MG63 (cell line): ENCODE measurements around the gene ILF3. TPM values are rescaled to one million over a fixed set of nuclear protein-coding genes. Genes with fewer than 3 reads are reported as not detected.

Source experiments
- DNase-seq: peaks from one replicate; pipeline ENCODE4 v3.0.0-alpha.2; 2020
- H3K27me3 ChIP-seq: fragments of 250-450 bp; sonication (Bioruptor Pico); 2 replicates; pipeline ENCODE4 v1.5.1; 2020; ENCODE audit warnings: mild to moderate bottlenecking, moderate library complexity
- H3K36me3 ChIP-seq: fragments of 250-450 bp; sonication (Bioruptor Pico); 2 replicates; pipeline ENCODE4 v1.5.1; 2020; ENCODE audit warnings: mild to moderate bottlenecking, moderate library complexity
- H3K4me3 ChIP-seq: fragments of 250-450 bp; sonication (Bioruptor Pico); 2 replicates; pipeline ENCODE4 v1.5.1; 2020; ENCODE audit warnings: mild to moderate bottlenecking, moderate library complexity
- H3K9me3 ChIP-seq: fragments of 250-450 bp; sonication (Bioruptor Pico); 2 replicates; pipeline ENCODE4 v1.5.1; 2020; ENCODE audit warnings: mild to moderate bottlenecking, moderate library complexity
- total RNA-seq: library from RNA; depleted of rRNA; stranded (reverse); fragments of >200 nt; shearing (Covaris generic); gene quantifications from 2 replicates; pipeline ENCODE4 v1.2.3, GENCODE V29; 2014; ENCODE audit warnings: low replicate concordance

Gene ILF3
- total RNA-seq, 1 experiment from 2014 or later, result 320 TPM

DNA sequence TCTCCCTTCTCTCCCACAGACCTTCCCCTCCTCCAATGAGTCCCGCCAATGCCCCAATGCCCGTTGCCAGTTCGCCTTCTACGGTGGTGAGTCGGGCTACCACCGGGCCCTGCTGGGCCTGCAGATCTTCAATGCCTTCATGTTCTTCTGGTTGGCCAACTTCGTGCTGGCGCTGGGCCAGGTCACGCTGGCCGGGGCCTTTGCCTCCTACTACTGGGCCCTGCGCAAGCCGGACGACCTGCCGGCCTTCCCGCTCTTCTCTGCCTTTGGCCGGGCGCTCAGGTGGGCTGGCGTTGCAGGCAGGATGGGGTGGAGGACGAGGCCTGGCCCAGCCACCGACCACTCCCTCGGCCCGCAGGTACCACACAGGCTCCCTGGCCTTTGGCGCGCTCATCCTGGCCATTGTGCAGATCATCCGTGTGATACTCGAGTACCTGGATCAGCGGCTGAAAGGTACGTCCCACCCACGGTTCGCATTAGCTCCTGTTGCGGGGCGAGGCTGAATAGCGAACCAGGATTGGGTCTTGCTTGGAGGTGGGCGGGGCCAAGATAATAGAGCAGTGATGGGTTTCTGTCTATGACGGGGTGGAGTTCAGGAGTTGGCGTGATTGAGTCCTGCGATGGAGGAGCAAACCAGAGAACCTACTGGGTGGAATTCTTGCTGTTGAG lies 17.7 kb upstream of the ILF3 start:
- Histone ChIP-seq H3K9me3 (no peaks in the 10 kb centered on the region), H3K36me3 (no peaks in the 10 kb centered on the region), H3K27me3 (no peaks in the 10 kb centered on the region), H3K4me3 (no peak overlapping the region)
- DNase-seq, result no peak

DNA sequence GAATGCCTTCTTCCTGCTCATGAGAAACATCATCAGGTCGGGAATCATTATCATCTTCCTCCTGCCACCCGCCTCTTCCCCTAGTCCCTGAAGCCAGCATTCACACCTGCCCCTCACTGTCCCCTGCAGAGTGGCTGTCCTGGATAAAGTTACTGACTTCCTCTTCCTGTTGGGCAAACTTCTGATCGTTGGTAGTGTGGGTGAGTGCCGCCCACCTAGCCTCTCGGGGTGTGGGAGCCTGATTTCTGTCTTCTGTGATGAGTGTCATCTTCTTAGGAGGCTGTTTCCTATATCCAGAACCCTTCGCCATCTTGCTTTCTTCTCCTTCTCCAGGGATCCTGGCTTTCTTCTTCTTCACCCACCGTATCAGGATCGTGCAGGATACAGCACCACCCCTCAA lies 16.3 kb upstream of the ILF3 start:
- Histone ChIP-seq H3K4me3 (no peak overlapping the region), H3K9me3 (no peaks in the 10 kb centered on the region), H3K36me3 (no peaks in the 10 kb centered on the region), H3K27me3 (no peaks in the 10 kb centered on the region)
- DNase-seq, result no peak

DNA sequence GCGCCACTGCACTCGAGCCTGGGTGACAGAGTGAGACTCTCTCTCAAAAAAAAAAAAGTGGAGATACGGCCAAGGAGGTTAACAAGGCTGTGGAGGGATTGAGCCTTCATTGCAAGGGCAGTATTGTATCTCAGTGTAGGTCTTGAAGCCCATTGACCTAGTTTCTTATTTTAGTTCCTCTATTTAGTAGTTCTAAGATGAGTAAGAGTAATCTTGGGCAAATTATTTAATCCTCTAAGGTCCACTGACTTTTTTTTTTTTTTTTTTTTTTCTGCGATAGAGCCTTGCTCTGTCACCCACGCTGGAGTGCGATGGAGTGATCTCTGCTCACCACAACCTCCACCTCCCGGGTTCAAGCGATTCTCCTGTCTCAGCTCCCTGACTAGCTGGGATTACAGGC lies 14.3 kb upstream of the ILF3 start:
- DNase-seq, result no peak
- no peak overlapping the region for H3K4me3 ChIP-seq
- H3K27me3 ChIP-seq, result no peaks in the 10 kb centered on the region
- H3K36me3 ChIP-seq, result no peaks in the 10 kb centered on the region
- H3K9me3 ChIP-seq, result no peaks in the 10 kb centered on the region

DNA sequence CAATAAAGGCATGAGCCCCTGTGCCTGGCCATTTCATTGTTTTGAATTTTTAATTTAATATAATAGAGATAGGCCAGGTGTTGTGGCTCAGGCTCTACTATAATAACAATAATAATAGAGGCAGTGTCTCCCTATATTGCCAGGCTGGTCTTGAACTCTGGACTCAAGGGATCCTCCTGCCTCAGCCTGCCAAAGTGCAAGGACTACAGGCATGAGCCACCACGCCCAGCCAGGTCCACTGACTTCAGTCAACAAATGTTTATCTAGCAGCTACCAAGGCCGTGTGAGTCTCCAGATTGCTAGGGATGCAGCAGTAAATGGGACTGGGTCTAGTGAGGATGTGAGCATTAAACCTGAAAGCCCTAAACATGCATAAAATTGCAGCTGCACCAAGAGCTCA lies 13.8 kb upstream of the ILF3 start:
- Histone ChIP-seq H3K4me3 (no peak overlapping the region), H3K36me3 (no peaks in the 10 kb centered on the region)

DNA sequence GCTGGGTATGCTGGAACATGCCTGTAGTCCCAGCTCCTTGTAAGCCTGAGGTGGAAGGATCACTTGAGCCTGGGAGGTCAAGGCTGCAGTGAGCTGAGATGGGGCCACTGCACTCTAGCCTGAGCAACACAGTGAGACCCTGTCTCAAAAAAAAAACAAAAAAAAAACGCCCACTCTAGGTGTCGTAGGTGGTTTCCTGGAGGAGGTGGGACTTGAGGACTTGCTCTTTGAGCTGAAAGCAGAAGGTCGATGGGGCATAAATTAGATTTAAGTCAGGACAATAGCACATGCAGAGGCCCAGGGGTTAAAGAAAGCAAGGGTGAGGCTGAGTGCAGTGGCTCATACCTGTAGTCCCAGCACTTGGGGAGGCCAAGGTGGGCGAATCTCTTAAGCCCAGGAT lies 12.9 kb upstream of the ILF3 start:
- DNase-seq, result no peak
- no peaks in the 10 kb centered on the region for H3K27me3 ChIP-seq
- no peaks in the 10 kb centered on the region for H3K36me3 ChIP-seq
- no peak overlapping the region for H3K4me3 ChIP-seq
- H3K9me3 ChIP-seq, result no peaks in the 10 kb centered on the region

More for the DNA sequence above, 13.8 kb upstream of the ILF3 start:
- H3K9me3 ChIP-seq, result no peaks in the 10 kb centered on the region
- DNase-seq, result no peak
- no peaks in the 10 kb centered on the region for H3K27me3 ChIP-seq

DNA sequence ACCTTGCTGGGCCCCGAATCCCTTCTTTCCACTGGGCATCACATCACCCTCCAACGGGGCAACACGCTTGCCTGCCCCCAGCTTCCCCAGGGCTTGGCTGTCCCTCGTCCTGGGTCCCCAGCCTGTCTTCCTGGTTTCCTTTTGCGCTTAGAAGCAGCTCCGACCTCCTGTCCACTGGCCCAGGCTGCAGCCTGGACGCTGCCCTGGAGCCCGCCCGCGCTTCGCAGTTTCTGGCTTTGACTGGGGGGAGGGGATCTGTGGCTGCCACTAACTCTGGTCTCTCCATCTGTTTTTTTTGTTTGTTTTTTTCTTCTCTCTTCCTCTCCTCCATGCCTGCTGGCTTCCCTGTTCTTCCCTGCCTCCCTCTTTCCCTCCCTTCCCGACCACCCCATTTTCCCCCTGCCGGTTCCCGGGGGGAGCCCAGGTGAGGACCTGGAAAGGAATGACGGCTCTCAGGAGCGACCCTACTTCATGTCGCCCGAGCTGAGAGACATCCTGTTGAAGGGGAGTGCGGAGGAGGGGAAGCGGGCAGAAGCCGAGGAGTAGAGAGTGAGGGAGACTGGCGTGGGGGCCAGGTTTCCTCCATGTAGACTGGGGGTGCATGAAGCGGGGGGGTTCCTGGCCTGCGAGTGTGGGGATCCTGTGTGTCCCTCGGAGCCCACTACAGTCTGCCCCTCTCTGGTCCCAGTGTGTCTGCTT lies 11.5 kb upstream of the ILF3 start:
- no peak for DNase-seq
- no peaks in the 10 kb centered on the region for H3K36me3 ChIP-seq
- no peak overlapping the region for H3K4me3 ChIP-seq
- H3K9me3 ChIP-seq, result no peaks in the 10 kb centered on the region
- no peaks in the 10 kb centered on the region for H3K27me3 ChIP-seq

DNA sequence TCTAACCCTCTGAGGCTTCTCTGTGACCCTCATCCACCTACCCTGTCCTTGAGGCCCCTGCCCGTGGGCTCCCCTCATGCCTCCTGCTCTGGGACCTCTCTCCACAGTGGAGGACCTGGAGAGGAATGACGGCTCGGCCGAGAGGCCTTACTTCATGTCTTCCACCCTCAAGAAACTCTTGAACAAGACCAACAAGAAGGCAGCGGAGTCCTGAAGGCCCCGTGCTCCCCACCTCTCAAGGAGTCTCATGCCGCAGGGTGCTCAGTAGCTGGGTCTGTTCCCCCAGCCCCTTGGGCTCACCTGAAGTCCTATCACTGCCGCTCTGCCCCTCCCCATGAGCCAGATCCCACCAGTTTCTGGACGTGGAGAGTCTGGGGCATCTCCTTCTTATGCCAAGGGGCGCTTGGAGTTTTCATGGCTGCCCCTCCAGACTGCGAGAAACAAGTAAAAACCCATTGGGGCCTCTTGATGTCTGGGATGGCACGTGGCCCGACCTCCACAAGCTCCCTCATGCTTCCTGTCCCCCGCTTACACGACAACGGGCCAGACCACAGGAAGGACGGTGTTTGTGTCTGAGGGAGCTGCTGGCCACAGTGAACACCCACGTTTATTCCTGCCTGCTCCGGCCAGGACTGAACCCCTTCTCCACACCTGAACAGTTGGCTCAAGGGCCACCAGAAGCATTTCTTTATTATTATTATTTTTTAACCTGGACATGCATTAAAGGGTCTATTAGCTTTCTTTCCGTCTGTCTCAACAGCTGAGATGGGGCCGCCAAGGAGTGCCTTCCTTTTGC lies 10.8 kb upstream of the ILF3 start:
- Histone ChIP-seq H3K36me3 (no peaks in the 10 kb centered on the region), H3K4me3 (no peak overlapping the region)
- DNase-seq, result no peak

DNA sequence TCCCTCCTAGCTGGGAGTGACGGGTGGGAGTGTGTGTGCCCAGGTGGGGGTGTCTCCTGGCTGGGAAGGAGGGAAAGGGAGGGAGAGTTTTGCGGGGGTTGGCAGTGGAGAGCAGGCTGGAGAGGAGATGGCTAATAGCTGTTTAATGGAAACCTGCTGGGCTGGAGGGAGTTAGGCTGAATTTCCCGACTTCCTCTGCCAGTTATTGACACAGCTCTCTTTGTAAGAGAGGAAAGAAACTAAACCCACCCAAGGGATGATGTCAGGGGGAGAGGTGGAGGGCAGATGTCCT lies 10.2 kb upstream of the ILF3 start:
- no peaks in the 10 kb centered on the region for H3K9me3 ChIP-seq
- DNase-seq, result no peak
- H3K4me3 ChIP-seq, result no peak overlapping the region
- H3K36me3 ChIP-seq, result no peaks in the 10 kb centered on the region
- H3K27me3 ChIP-seq, result no peaks in the 10 kb centered on the region

More for the DNA sequence above, 10.8 kb upstream of the ILF3 start:
- Histone ChIP-seq H3K27me3 (no peaks in the 10 kb centered on the region), H3K9me3 (no peaks in the 10 kb centered on the region)

DNA sequence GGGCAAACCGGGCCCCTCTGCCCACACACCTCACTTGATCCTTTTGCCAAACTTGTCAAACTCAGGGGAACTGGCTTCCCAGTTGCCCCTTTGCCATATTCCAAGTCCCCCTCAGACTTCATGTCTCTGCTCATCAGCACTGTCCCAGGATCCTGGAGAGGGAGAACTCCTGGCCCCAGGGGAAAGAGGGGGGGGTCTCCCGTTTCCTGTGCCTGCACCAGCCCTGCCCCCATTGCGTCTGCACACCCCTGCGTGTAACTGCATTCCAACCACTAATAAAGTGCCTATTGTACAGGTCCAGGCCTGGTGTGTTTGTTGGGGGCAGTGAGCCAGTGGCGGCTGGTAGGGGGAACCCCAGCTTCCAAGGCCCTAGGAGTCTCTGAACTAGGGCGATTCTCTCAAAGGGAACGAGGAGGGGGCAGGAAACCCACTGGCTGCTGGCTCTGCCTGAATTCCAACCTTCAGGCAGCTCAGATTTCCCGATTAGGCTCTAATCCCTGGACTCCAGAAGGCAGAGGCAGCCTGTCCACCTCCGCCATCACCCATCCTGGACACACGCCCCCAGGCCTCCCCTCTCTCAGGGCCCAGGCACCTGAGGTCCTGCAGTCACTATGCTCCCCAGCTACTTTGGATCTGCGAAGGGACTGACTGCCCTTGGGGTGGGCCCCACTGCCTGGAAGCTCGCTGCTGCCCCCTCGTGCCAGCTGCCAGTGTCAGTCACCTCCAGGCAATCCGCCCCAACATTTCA lies 9.7 kb upstream of the ILF3 start:
- no peak overlapping the region for H3K4me3 ChIP-seq
- no peaks in the 10 kb centered on the region for H3K36me3 ChIP-seq
- no peaks in the 10 kb centered on the region for H3K27me3 ChIP-seq
- H3K9me3 ChIP-seq, result no peaks in the 10 kb centered on the region
- DNase-seq, result peak; percentile 74

DNA sequence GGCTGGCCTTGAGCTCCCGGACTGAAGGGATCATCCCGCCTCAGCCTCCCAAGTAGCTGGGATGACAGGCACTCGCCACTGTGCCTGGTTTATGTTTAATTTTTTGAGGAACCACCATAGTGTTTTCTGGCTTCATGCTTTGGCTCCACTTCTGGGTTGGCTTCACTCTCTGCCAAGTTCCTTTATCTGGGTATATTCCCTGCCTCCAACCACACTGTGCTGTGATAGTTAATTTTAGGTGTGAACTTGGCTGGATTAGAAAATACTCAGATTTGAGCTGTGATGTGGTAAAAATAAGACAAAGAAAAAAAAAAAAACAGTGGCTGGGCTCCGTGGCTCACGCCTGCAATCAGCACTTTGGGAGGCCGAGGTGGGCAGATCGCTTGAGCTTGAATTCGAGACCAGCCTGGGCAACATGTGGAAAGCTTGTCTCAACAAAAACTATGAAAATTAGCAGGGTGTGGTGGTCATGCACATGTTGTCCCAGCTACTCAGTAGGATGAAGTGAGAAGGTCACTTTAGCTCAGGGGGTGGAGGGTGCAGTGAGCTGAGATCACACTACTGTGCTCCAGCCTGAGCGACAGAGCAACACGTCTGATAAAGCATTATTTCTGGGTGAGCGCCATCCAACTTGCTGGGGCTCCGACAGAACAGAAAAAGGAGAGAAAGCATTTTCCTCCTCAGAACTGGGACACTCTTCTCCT lies 7.5 kb upstream of the ILF3 start:
- no peaks in the 10 kb centered on the region for H3K27me3 ChIP-seq
- no peak overlapping the region for H3K4me3 ChIP-seq
- no peak for DNase-seq
- H3K9me3 ChIP-seq, result no peaks in the 10 kb centered on the region
- H3K36me3 ChIP-seq, result peaks cover under 1% of the 10 kb centered on the region

DNA sequence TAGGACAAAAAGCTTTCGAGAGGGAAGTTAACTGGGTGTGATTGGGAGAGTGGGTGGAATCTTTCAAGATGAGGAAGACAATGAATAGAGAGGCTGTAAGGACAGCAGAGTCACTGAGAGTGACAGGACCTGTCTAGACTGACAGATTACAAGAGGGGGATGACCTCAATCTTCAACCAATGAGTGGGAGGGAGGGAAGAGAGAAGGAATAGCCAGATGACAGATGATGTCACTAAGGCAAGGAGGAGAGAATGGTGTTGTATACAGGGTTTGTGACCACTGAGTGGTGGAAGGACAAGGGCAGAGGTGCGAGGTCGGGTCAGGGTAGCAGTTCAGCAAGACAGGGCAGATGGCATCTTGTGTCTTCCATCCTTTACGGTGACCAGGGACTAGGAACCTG lies 5.8 kb upstream of the ILF3 start:
- no peak overlapping the region for H3K4me3 ChIP-seq
- no peaks in the 10 kb centered on the region for H3K27me3 ChIP-seq
- no peak for DNase-seq

DNA sequence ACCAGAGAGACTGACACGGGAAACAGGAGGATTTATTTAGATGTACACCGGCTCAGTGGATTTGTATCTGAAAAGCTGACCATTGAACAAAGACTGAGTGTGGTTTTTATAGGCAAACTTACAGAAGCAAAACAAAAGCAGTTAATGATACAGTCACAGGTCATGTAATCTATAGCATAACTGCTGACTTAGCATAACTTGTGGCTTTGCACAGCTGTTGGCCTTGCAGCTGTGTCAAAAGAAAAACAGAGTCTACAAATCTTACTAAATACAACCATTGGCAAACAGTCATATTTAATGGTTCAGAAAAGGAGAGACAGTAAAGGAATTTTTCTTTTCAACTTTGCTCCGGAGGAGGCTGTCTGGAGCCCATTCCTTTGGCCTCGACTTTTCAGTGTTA lies 2.3 kb upstream of the ILF3 start:
- peaks cover 31% of the 10 kb centered on the region for H3K36me3 ChIP-seq
- no peaks in the 10 kb centered on the region for H3K9me3 ChIP-seq
- H3K4me3 ChIP-seq, result no peak overlapping the region
- DNase-seq, result no peak
- H3K27me3 ChIP-seq, result no peaks in the 10 kb centered on the region

More for the DNA sequence above, 5.8 kb upstream of the ILF3 start:
- Histone ChIP-seq H3K9me3 (no peaks in the 10 kb centered on the region), H3K36me3 (peaks cover 8% of the 10 kb centered on the region)

DNA sequence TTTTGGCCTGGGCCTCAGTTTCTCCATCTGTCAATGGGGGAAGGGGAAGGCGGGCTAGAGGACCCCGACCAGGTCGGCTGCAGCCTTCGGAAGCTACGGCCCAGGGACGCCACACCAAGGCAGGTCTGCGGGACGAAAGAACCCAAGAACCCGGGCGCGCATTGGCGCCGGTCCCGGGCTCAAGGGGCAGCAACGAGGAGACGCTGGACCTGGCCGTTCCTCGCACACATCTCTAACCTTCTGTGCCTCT lies 739 bp upstream of the ILF3 start:
- Histone ChIP-seq H3K36me3 (peaks cover 42% of the 10 kb centered on the region), H3K27me3 (no peaks in the 10 kb centered on the region), H3K4me3 (peak overlapping the region; percentile 93), H3K9me3 (no peaks in the 10 kb centered on the region)
- no peak for DNase-seq

DNA sequence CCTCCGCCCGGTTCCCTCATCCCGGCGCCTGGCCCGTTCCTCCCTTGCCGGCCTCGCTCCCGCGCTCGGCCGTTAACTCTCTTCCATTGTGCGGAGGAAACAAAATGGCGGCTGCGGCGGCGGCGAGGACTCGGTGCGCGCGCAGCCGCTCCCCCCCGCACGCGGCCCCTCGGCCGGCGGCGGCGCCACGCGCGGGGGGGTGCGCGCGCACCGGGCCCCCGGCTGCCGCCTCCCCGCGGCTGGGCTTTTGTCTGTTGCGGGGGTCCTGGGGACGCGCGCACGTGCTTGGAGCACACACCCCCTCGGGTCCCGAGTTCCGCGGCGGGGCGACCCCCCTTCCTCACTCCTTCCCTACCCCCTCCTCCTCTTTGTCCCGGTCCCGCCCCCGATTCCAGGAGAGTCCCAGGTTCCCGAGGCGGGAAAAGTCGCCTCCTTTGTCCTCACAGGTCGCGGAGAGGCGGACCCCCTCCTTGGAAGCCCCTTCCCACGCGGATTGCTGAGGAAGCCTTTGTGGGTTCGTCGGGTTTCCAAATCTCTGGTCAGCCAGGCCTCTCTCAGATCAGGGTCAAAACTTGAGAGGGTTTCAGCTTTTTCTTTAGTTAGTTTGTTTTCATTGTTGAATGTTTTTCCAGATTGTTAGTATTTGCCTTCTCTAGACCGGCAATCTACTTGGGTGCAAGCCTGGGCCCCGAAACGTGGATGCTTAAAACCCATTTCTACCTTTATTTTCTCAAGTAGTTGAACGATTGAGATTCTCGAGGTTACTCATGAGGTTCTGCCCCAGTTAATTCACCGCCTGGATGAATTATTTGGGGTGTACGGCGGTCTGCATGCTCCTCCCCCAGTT lies 687 bp downstream of the ILF3 start:
- H3K9me3 ChIP-seq, result no peaks in the 10 kb centered on the region
- H3K27me3 ChIP-seq, result no peaks in the 10 kb centered on the region
- H3K36me3 ChIP-seq, result peaks cover 47% of the 10 kb centered on the region
- peak overlapping the region; percentile 93 for H3K4me3 ChIP-seq
- DNase-seq, result peak; percentile 53

DNA sequence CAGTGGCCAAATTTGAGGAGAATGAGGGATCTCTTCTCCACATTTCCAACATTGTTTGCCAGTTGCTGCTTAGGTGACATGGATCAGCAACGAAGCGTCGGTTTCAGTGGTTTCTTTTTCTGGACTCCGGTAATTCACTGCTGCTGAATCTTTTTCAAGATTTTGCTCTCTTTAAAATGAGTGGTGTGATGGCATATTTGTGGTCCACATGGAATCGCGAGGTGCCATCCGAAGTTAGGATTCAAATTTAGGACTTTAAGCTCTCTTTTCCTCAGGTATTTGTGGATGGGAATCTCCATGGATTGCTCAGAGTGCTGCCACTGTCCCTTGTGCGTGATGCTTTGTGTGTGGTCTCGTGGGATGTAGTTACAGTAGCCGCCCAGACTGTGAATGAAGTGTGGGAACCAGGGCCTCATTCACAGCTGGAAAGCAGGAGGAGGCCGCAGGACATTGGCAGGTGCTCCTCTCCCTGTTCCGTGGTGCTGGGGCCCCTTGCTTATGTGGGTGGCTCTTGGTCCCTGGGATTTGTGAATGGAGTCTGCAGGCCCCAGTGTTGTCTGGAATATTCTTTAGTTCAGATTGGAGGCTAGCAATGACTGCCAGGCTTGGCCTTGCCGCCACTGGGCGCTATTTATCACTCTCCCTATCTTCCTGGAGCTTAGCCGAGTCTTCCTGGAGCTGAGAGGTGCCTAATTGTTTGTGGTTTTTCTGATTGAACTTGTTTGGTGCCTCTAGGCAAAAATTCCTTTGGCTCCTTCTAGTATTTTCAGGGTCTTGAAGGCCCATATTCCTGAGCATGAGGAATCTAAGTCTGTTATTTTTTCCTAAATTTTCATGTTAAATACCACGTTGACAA lies 1.5 kb downstream of the ILF3 start:
- Histone ChIP-seq H3K27me3 (no peaks in the 10 kb centered on the region), H3K36me3 (peaks cover 55% of the 10 kb centered on the region), H3K4me3 (peak overlapping the region; percentile 93), H3K9me3 (no peaks in the 10 kb centered on the region)
- peak; percentile 22 for DNase-seq
